Endothelial cell of umbilical vein (primary cell): Measurements from ENCODE around the gene SPATS2L. TPM values are rescaled to one million over a fixed set of nuclear protein-coding genes. Genes with fewer than 3 reads are reported as not detected.

Experiments used
- BruUV-seq: library from RNA; stranded (reverse); fragments of 400-500 nt; replicated peaks from 2 replicates; lab custom pipeline; 2021; lab: Mats Ljungman, UMichigan
- CTCF ChIA-PET: fragments of 300-600, 350-600 bp; sonication (Branson Sonifier 250); formaldehyde crosslinking; loops from one replicate; lab custom pipeline; 2021; ENCODE audit warnings: antibody characterized with exemption, inconsistent platforms; lab: Charles Lee
- POLR2A ChIA-PET: fragments of 300-600, 350-600 bp; sonication (Branson Sonifier 250); formaldehyde crosslinking; loops from one replicate; lab custom pipeline; 2021; ENCODE audit warnings: antibody characterized with exemption, inconsistent platforms; lab: Charles Lee
- DNase-seq: peaks from one replicate; pipeline ENCODE4 v3.0.0-alpha.2; 2011; ENCODE audit warnings: low read depth, low spot score
- FAIRE-seq: peaks from 2 replicates; lab custom pipeline; 2011; peaks lifted over from hg19 to GRCh38; lab: Jason Lieb, UNC
- H2AFZ ChIP-seq: 2 replicates; pipeline ENCODE4 v1.6.0; 2012; ENCODE audit warnings: low read depth, low read length, control low read depth, inconsistent platforms
- H3K27ac ChIP-seq: 2 replicates; pipeline ENCODE4 v1.5.1; 2011; ENCODE audit warnings: low read depth, mild to moderate bottlenecking, control low read depth, low read length, moderate library complexity; ENCODE audit not compliant: insufficient read depth
- H3K27me3 ChIP-seq, 2 experiments: 2 replicates each; pipeline versions ENCODE4 v1.6.0 to v1.6.1; 2011; ENCODE audit warnings: low read length in 2 of 2, mixed read lengths in 1 of 2; ENCODE audit not compliant: control insufficient read depth in 2 of 2, insufficient read depth in 2 of 2
- H3K36me3 ChIP-seq, 2 experiments: 2 replicates in 1 of 2; 3 replicates in 1 of 2; pipeline ENCODE4 v1.5.1; 2011; ENCODE audit warnings: low read length in 2 of 2, mild to moderate bottlenecking in 1 of 2, moderate library complexity in 1 of 2; ENCODE audit not compliant: control insufficient read depth in 2 of 2, insufficient read depth in 2 of 2; ENCODE audit errors: extremely low read depth in 1 of 2
- H3K4me1 ChIP-seq: 3 replicates; pipeline ENCODE4 v1.5.1; 2011; ENCODE audit warnings: mild to moderate bottlenecking, low read length; ENCODE audit not compliant: control insufficient read depth, insufficient read depth; ENCODE audit errors: extremely low read depth
- H3K4me2 ChIP-seq: 2 replicates; pipeline ENCODE4 v1.6.1; 2011; ENCODE audit warnings: low read length, control low read depth, mixed read lengths; ENCODE audit not compliant: insufficient read depth
- H3K4me3 ChIP-seq, 3 experiments: fragments of 200-600 bp in 1 of 3; sonication (generic), shearing (Covaris generic) in 1 of 3; replicated peaks in 1 of 3; 2 replicates each; pipeline ENCODE4 v1.5.1; 2011 to 2016; ENCODE audit warnings: control low read depth in 3 of 3, low read length in 3 of 3, mild to moderate bottlenecking in 2 of 3, inconsistent platforms in 1 of 3, low read depth in 1 of 3, moderate library complexity in 1 of 3; ENCODE audit not compliant: insufficient read depth in 1 of 3
- H3K79me2 ChIP-seq: 2 replicates; pipeline ENCODE4 v1.6.0; 2012; ENCODE audit warnings: low read length, inconsistent platforms; ENCODE audit not compliant: control insufficient read depth, insufficient read depth
- H3K9ac ChIP-seq: replicated peaks from 2 replicates; pipeline ENCODE3; 2011; ENCODE audit warnings: low read length, control low read depth; ENCODE audit not compliant: insufficient read depth; ENCODE audit errors: extremely low read depth
- H3K9me1 ChIP-seq: replicated peaks from 3 replicates; pipeline ENCODE4 v1.6.0; 2011; ENCODE audit warnings: mild to moderate bottlenecking, low read length; ENCODE audit not compliant: control insufficient read depth, insufficient read depth; ENCODE audit errors: extremely low read depth
- H3K9me3 ChIP-seq: replicated peaks from 2 replicates; pipeline ENCODE4 v1.5.1; 2012; ENCODE audit warnings: low read length, inconsistent platforms; ENCODE audit not compliant: control insufficient read depth, insufficient read depth
- H4K20me1 ChIP-seq: replicated peaks from 2 replicates; pipeline ENCODE3; 2011; ENCODE audit warnings: mild to moderate bottlenecking, low read length; ENCODE audit not compliant: control insufficient read depth, insufficient read depth; ENCODE audit errors: extremely low read depth
- EZH2 ChIP-seq: IDR thresholded peaks from 2 replicates; pipeline ENCODE4 v1.6.1; 2012; ENCODE audit warnings: borderline replicate concordance, low read depth, mild to moderate bottlenecking, moderate library complexity, low read length, inconsistent platforms; ENCODE audit not compliant: severe bottlenecking
- FOS ChIP-seq: IDR thresholded peaks from 2 replicates; pipeline ENCODE4 v1.6.1; 2011; ENCODE audit warnings: mild to moderate bottlenecking, low read length, moderate library complexity, borderline replicate concordance; ENCODE audit not compliant: insufficient read depth
- GATA2 ChIP-seq: IDR thresholded peaks from 2 replicates; pipeline ENCODE4 v1.7.0; 2011; ENCODE audit warnings: low read depth, mild to moderate bottlenecking, moderate library complexity, mixed read lengths, low read length; ENCODE audit not compliant: insufficient read length, insufficient read depth
- JUN ChIP-seq: IDR thresholded peaks from 2 replicates; pipeline ENCODE4 v1.6.1; 2011; ENCODE audit warnings: borderline replicate concordance, low read depth; ENCODE audit not compliant: insufficient read length, insufficient read depth
- MYC ChIP-seq: IDR thresholded peaks from one replicate; pipeline ENCODE4 v1.6.1; 2011; ENCODE audit warnings: mild to moderate bottlenecking, low read depth, low read length
- POLR2A ChIP-seq: IDR thresholded peaks from 2 replicates; pipeline ENCODE4 v1.6.1; 2012; ENCODE audit warnings: low read depth, mild to moderate bottlenecking, control low read depth, low read length
- POLR2AphosphoS5 ChIP-seq: IDR thresholded peaks from 2 replicates; pipeline ENCODE4 v1.6.1; 2012; ENCODE audit warnings: low read depth, mild to moderate bottlenecking, control low read depth, low read length, moderate library complexity; ENCODE audit not compliant: insufficient read depth
- dilution Hi-C: fragments of 300-500 bp; cut with MboI; formaldehyde crosslinking; loops from one replicate; pipeline ENCODE4 v1.15.0; 2019; ENCODE audit warnings: low sequenced_read_pairs; ENCODE audit not compliant: extremely low pct_ligation_motif_present
- intact Hi-C: fragments of 100-400 bp; cut with micrococcal nuclease; formaldehyde crosslinking; loops from one replicate; pipeline ENCODE4 v1.10.0; 2022
- polyA plus RNA-seq, 4 experiments: library from polyadenylated mRNA; depleted of rRNA in 3 of 4; stranded (reverse) in 3 of 4; unstranded in 1 of 4; fragments of >200 nt; gene quantifications; 2 replicates each; pipeline versions ENCODE4 v1.2.1 to v1.2.3, GENCODE V29; 2011 to 2012; ENCODE audit warnings: missing spikeins in 1 of 4
- total RNA-seq: library from RNA; stranded (reverse); gene quantifications from 2 replicates; pipeline ENCODE4 v1.2.3, GENCODE V29; 2021
- TF ChIP-seq, protein P1 (sequence below), 2 donors: IDR thresholded peaks; 1 replicate in 1 of 2; 2 replicates in 1 of 2; pipeline ENCODE4 v1.5.1; 2011; ENCODE audit warnings: low read length in 2 of 2, mild to moderate bottlenecking in 2 of 2, moderate library complexity in 2 of 2, control low read depth in 1 of 2, inconsistent platforms in 1 of 2, low read depth in 1 of 2; ENCODE audit not compliant: insufficient read depth in 1 of 2; ENCODE audit errors: extremely low read depth in 1 of 2
- TF ChIP-seq, protein P2 (sequence below): IDR thresholded peaks from 2 replicates; pipeline ENCODE4 v1.6.1; 2011; ENCODE audit not compliant: insufficient read depth, insufficient read length

SPATS2L gene
- total and polyA plus RNA-seq, 2 donors (not counting 3 experiments of a cell fraction or from before 2014, with no cell fraction given): 29.1 to 72.9 TPM

DNA sequence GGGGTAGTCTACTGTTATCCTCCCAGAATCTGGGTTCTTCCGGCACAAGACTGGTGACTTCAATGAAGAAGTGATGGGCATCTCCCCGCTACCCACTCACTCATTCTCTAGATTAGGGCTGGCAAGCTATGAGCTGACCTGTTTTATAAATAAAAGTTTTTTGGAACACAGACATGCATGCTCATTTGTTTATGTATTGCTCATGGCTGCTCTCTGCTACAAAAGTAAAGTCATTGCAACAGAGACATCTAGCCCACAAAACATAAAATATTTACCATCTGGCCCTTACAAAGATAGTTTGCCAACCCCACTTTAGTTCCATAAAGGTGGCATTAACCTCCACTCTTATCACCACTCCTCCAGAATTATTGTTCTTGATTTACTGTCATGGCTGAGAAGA lies 39.1 kb upstream of the SPATS2L start:
- H3K27me3 ChIP-seq: peaks cover 0 to 4% of the 10 kb centered on the region in 2 experiments
- no peaks in the 10 kb centered on the region for H3K9me1 ChIP-seq
- dilution Hi-C loops: no loop called here
- intact Hi-C loops: no loop called here
- no peaks in the 10 kb centered on the region for H3K9me3 ChIP-seq
- H3K4me3 ChIP-seq: no peak overlapping the region
- no peaks in the 10 kb centered on the region for H3K79me2 ChIP-seq
- no peak overlapping the region for H2AFZ ChIP-seq
- TF ChIP-seq, protein P1, sequence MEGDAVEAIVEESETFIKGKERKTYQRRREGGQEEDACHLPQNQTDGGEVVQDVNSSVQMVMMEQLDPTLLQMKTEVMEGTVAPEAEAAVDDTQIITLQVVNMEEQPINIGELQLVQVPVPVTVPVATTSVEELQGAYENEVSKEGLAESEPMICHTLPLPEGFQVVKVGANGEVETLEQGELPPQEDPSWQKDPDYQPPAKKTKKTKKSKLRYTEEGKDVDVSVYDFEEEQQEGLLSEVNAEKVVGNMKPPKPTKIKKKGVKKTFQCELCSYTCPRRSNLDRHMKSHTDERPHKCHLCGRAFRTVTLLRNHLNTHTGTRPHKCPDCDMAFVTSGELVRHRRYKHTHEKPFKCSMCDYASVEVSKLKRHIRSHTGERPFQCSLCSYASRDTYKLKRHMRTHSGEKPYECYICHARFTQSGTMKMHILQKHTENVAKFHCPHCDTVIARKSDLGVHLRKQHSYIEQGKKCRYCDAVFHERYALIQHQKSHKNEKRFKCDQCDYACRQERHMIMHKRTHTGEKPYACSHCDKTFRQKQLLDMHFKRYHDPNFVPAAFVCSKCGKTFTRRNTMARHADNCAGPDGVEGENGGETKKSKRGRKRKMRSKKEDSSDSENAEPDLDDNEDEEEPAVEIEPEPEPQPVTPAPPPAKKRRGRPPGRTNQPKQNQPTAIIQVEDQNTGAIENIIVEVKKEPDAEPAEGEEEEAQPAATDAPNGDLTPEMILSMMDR (IDR thresholded peaks at IDR 0.05; ENCODE audit: extremely low read depth in 1 of 2, insufficient read depth in 1 of 2, low read depth in 1 of 2, low read length in 2 of 2): no peak
- no peak for TF ChIP-seq EZH2
- TF ChIP-seq JUN: no peak
- no peak for TF ChIP-seq FOS
- no peak for TF ChIP-seq POLR2AphosphoS5
- no peak for TF ChIP-seq MYC
- no peak for TF ChIP-seq GATA2
- TF ChIP-seq, protein P2, sequence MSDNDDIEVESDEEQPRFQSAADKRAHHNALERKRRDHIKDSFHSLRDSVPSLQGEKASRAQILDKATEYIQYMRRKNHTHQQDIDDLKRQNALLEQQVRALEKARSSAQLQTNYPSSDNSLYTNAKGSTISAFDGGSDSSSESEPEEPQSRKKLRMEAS: no peak
- no peak for TF ChIP-seq POLR2A
- no peak overlapping the region for H3K9ac ChIP-seq
- no peaks in the 10 kb centered on the region for H3K4me1 ChIP-seq
- ChIA-PET CTCF (no interaction called here), POLR2A (no interaction called here)
- no peak for FAIRE-seq
- no peaks in the 10 kb centered on the region for H4K20me1 ChIP-seq
- no peaks in the 10 kb centered on the region for H3K36me3 ChIP-seq
- no peak overlapping the region for H3K27ac ChIP-seq
- BruUV-seq: no TSS peak
- no peak for DNase-seq
- no peak overlapping the region for H3K4me2 ChIP-seq
